H9 (cell line): Measurements from ENCODE around the gene SIRT6. TPM values are rescaled to one million over a fixed set of nuclear protein-coding genes. Genes with fewer than 3 reads are reported as not detected.

ENCODE experiments used
- DNase-seq: peaks from one replicate; pipeline ENCODE4 v3.0.0-alpha.2; 2017
- H2AFZ ChIP-seq: one replicate; pipeline ENCODE4 v1.6.1; 2013; ENCODE audit warnings: mild to moderate bottlenecking, low read length, control low read depth, moderate library complexity
- H2AK5ac ChIP-seq: 2 replicates; pipeline ENCODE4 v1.6.1; 2013; ENCODE audit warnings: low read length, control low read depth, mixed read lengths; ENCODE audit not compliant: insufficient read length
- H2BK120ac ChIP-seq: one replicate; pipeline ENCODE4 v1.6.1; 2013; ENCODE audit warnings: low read depth, mild to moderate bottlenecking, low read length, control low read depth, inconsistent platforms; ENCODE audit not compliant: poor library complexity, severe bottlenecking
- H2BK12ac ChIP-seq: 2 replicates; pipeline ENCODE4 v1.6.1; 2013; ENCODE audit warnings: low read length, control low read depth, mixed read lengths, low read depth; ENCODE audit not compliant: insufficient read length
- H2BK15ac ChIP-seq: 2 replicates; pipeline ENCODE4 v1.6.1; 2013; ENCODE audit warnings: low read depth, low read length, control low read depth
- H2BK20ac ChIP-seq: one replicate; pipeline ENCODE4 v1.6.1; 2013; ENCODE audit warnings: low read depth, mild to moderate bottlenecking, low read length, control low read depth, inconsistent platforms; ENCODE audit not compliant: poor library complexity, severe bottlenecking
- H2BK5ac ChIP-seq: 2 replicates; pipeline ENCODE4 v1.6.1; 2013; ENCODE audit warnings: low read length, control low read depth, mixed read lengths; ENCODE audit not compliant: insufficient read length
- H3K14ac ChIP-seq: 2 replicates; pipeline ENCODE4 v1.6.1; 2013; ENCODE audit warnings: low read length, control low read depth; ENCODE audit not compliant: insufficient read depth
- H3K18ac ChIP-seq: 2 replicates; pipeline ENCODE4 v1.6.1; 2013; ENCODE audit warnings: low read depth, mild to moderate bottlenecking, mixed read lengths, low read length, control low read depth; ENCODE audit not compliant: insufficient read length
- H3K23ac ChIP-seq: 2 replicates; pipeline ENCODE4 v1.6.1; 2013; ENCODE audit warnings: low read length, control low read depth, mixed read lengths, low read depth; ENCODE audit not compliant: insufficient read length
- H3K23me2 ChIP-seq: 2 replicates; pipeline ENCODE4 v1.6.1; 2013; ENCODE audit warnings: low read depth, mild to moderate bottlenecking, mixed read lengths, low read length, control low read depth; ENCODE audit not compliant: insufficient read length, poor library complexity, severe bottlenecking
- H3K27ac ChIP-seq: 2 replicates; pipeline ENCODE4 v1.5.1; 2013; ENCODE audit warnings: low read length, control low read depth, mixed read lengths, low read depth; ENCODE audit not compliant: insufficient read length
- H3K27me3 ChIP-seq: 2 replicates; pipeline ENCODE4 v1.6.1; 2013; ENCODE audit warnings: low read length, control low read depth, inconsistent platforms; ENCODE audit not compliant: insufficient read depth
- H3K4ac ChIP-seq: 2 replicates; pipeline ENCODE4 v1.6.1; 2013; ENCODE audit warnings: low read depth, mild to moderate bottlenecking, control low read depth, inconsistent platforms, low read length, moderate library complexity
- H3K4me1 ChIP-seq: 2 replicates; pipeline ENCODE4 v1.6.1; 2013; ENCODE audit warnings: low read length, control low read depth, inconsistent platforms; ENCODE audit not compliant: insufficient read depth
- H3K4me2 ChIP-seq: 2 replicates; pipeline ENCODE4 v1.6.1; 2013; ENCODE audit warnings: low read length, control low read depth, mixed read lengths; ENCODE audit not compliant: insufficient read length, insufficient read depth
- H3K56ac ChIP-seq: 2 replicates; pipeline ENCODE4 v1.6.1; 2013; ENCODE audit warnings: low read depth, mild to moderate bottlenecking, mixed read lengths, low read length, control low read depth; ENCODE audit not compliant: insufficient read length
- H3K79me1 ChIP-seq: 2 replicates; pipeline ENCODE4 v1.6.1; 2013; ENCODE audit warnings: low read depth, mild to moderate bottlenecking, moderate library complexity, low read length, control low read depth, inconsistent platforms; ENCODE audit not compliant: insufficient read depth, poor library complexity, severe bottlenecking
- H3K79me2 ChIP-seq: 2 replicates; pipeline ENCODE4 v1.6.1; 2013; ENCODE audit warnings: low read length, control low read depth, inconsistent platforms; ENCODE audit not compliant: insufficient read depth
- H3K9ac ChIP-seq: 2 replicates; pipeline ENCODE4 v1.6.1; 2013; ENCODE audit warnings: low read length, control low read depth, mixed read lengths; ENCODE audit not compliant: insufficient read length; ENCODE audit errors: extremely low read depth
- H3K9me3 ChIP-seq: one replicate; pipeline ENCODE4 v1.6.1; 2013; ENCODE audit warnings: low read depth, low read length, inconsistent platforms; ENCODE audit not compliant: control insufficient read depth
- H3T11ph ChIP-seq: one replicate; pipeline ENCODE4 v1.6.1; 2013; ENCODE audit warnings: mild to moderate bottlenecking, low read length, control low read depth, inconsistent platforms
- H4K20me1 ChIP-seq: one replicate; pipeline ENCODE4 v1.6.1; 2013; ENCODE audit not compliant: control insufficient read depth, insufficient read length, insufficient read depth
- H4K5ac ChIP-seq: 2 replicates; pipeline ENCODE4 v1.6.1; 2013; ENCODE audit warnings: low read depth, mild to moderate bottlenecking, mixed read lengths, low read length, control low read depth; ENCODE audit not compliant: insufficient read length
- H4K8ac ChIP-seq: replicated peaks from 2 replicates; pipeline ENCODE4 v1.6.1; 2013; ENCODE audit warnings: low read length, control low read depth, mixed read lengths, low read depth; ENCODE audit not compliant: insufficient read length
- H4K91ac ChIP-seq: 2 replicates; pipeline ENCODE4 v1.6.1; 2013; ENCODE audit warnings: low read depth, mild to moderate bottlenecking, moderate library complexity, mixed read lengths, low read length, control low read depth; ENCODE audit not compliant: insufficient read length
- H3K27ac Mint-ChIP-seq, 3 experiments: 2 replicates in 2 of 3; 3 replicates in 1 of 3; pipeline ENCODE4 v1.8.0; 2020 to 2021; ENCODE audit warnings: mixed read lengths in 3 of 3, mild to moderate bottlenecking in 1 of 3, moderate library complexity in 1 of 3
- H3K27me3 Mint-ChIP-seq: 2 replicates; pipeline ENCODE4 v1.8.0; 2021; ENCODE audit warnings: low read depth, mild to moderate bottlenecking, moderate library complexity, mixed read lengths
- H3K36me3 Mint-ChIP-seq, 3 experiments: 2 replicates in 2 of 3; 3 replicates in 1 of 3; pipeline ENCODE4 v1.8.0; 2020 to 2021; ENCODE audit warnings: low read depth in 3 of 3, mixed read lengths in 3 of 3; ENCODE audit not compliant: insufficient read depth in 1 of 3
- H3K4me1 Mint-ChIP-seq, 2 experiments: 2 replicates each; pipeline ENCODE4 v1.8.0; 2020; ENCODE audit warnings: mixed read lengths in 2 of 2
- H3K4me3 Mint-ChIP-seq, 2 experiments: 2 replicates in 1 of 2; 3 replicates in 1 of 2; pipeline ENCODE4 v1.8.0; 2020 to 2021; ENCODE audit warnings: mild to moderate bottlenecking in 2 of 2, mixed read lengths in 2 of 2, moderate library complexity in 1 of 2
- H3K9me3 Mint-ChIP-seq, 2 experiments: 2 replicates in 1 of 2; 3 replicates in 1 of 2; pipeline ENCODE4 v1.8.0; 2020; ENCODE audit warnings: mild to moderate bottlenecking in 2 of 2, mixed read lengths in 2 of 2, moderate library complexity in 1 of 2
- CTCF ChIP-seq: fragments of 200-600 bp; sonication (generic); conservative IDR thresholded peaks from 3 replicates; pipeline ENCODE4 v1.8.0; 2021; ENCODE audit warnings: antibody characterized with exemption, mild to moderate bottlenecking
- WGBS: extraction: QIAGEN DNeasy Blood & Tissue Kit; methylation state at CpG from one replicate; pipeline ENCODE4 v1.1.7; 2013; ENCODE audit warnings: missing lambda C conversion rate, low lambda C conversion rate, mixed read lengths; ENCODE audit not compliant: insufficient read length; ENCODE audit errors: extremely low coverage; 5-methylcytosine and 5-hydroxymethylcytosine counted together
- total RNA-seq: library from RNA; stranded (reverse); gene quantifications from 2 replicates; pipeline ENCODE4 v1.2.1, GENCODE V29; 2021

The SIRT6 gene
- total RNA-seq, 1 experiment from 2014 or later: 24.9 TPM

- no peak overlapping the region for H3K27ac Mint-ChIP-seq
- no peak for DNase-seq
Measured at GRCh38 chr19:4181053-4181508, 1.3 kb downstream of the SIRT6 start.

More at GRCh38 chr19:4181053-4181508, 1.3 kb downstream of the SIRT6 start:
- Histone ChIP-seq H3K23me2 (peaks cover 6% of the 10 kb centered on the region), H3K18ac (no peak overlapping the region), H3K79me1 (no peaks in the 10 kb centered on the region), H3K4me1 (no peaks in the 10 kb centered on the region), H4K20me1 (no peaks in the 10 kb centered on the region), H3T11ph (no peak overlapping the region), H3K9me3 (no peaks in the 10 kb centered on the region), H2AK5ac (no peak overlapping the region), H3K14ac (no peak overlapping the region), H3K27me3 (no peaks in the 10 kb centered on the region), H3K23ac (no peak overlapping the region), H4K91ac (no peak overlapping the region), H3K27ac (no peak overlapping the region), H2BK15ac (no peak overlapping the region), H3K79me2 (no peaks in the 10 kb centered on the region), H2BK20ac (no peak overlapping the region), H3K4ac (no peak overlapping the region), H3K4me2 (no peak overlapping the region), H2BK5ac (no peak overlapping the region), H2BK12ac (no peak overlapping the region), H4K8ac (no peak overlapping the region), H4K5ac (no peak overlapping the region), H2AFZ (no peak overlapping the region), H3K56ac (no peak overlapping the region), H3K9ac (no peak overlapping the region), H2BK120ac (no peak overlapping the region)
- WGBS: no CpG with 5 or more reads among the region's 2 CpGs
- Mint-ChIP-seq H3K36me3 (peaks cover 3 to 18% (median 13%) of the 10 kb centered on the region in 3 experiments; a peak in 5 of 7 replicates), H3K27me3 (peaks cover 4% of the 10 kb centered on the region; the same call in 1 of the 2 replicates), H3K4me3 (peak overlapping the region; percentile 97 to 99), H3K4me1 (peaks cover 7 to 22% of the 10 kb centered on the region in 2 experiments), H3K9me3 (no peaks in the 10 kb centered on the region; a peak in 1 of 5 replicates)
- TF ChIP-seq CTCF: no peak
